GM18502 (cell line): ENCODE measurements around the gene E2F7.

ENCODE experiments used
- ATAC-seq: cut with Tn5 transposase; IDR thresholded peaks from one replicate; pipeline ENCODE4 v1.9.1; 2021; ENCODE audit warnings: mild to moderate bottlenecking; ENCODE audit not compliant: unreplicated experiment, poor library complexity

The E2F7 gene

GRCh38 chr12:77070800-77071449 is 5.6 kb upstream of the E2F7 start:
- ATAC-seq: peak; percentile 0

- ATAC-seq: peak; percentile 45
Measured at GRCh38 chr12:77070382-77070781, 5.0 kb upstream of the E2F7 start.

GRCh38 chr12:77064896-77065360 is 441 bp downstream of the E2F7 start:
- ATAC-seq: peak; percentile 7

- ATAC-seq: peak; percentile 41
Measured at GRCh38 chr12:77062846-77063461, 2.4 kb downstream of the E2F7 start.

DNA sequence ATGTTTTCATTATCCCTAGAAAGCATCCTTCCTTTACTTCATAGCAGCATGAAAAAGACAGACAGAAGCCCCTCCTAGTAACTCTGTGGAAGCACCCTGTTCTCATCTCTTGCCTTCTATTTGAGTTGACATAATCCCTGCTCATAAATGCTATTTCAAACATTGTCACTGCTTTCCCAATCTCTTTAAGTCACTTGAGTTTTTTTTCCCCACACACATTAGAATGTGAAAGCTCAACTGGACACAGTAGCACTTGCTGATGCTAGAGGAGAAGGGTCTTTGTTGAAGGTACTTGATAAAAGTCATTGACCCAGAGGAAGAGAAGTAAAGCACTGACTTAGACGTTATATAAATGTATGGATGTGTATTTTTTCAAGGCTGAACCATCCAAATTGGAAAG is 3.0 kb downstream of the E2F7 start:
- no peak for ATAC-seq

DNA sequence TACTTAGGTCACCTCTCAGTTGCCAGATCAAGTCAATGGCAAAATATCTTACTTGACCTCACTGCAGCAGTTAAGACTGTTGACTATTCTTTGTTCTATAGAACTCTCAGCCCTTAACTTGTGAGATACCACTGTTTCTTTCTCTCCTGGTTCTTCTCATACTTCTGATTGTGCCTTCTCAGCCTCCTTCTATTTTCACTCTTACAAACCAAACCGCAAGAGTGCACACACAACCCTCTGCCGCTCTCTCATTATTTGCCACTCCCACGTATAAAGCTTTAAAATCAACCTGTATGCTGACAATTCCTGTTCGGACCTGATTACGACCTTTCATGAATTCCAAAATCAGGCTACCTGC is 4.5 kb downstream of the E2F7 start:
- ATAC-seq: peak; percentile 38

- peak; percentile 72 for ATAC-seq
Measured at GRCh38 chr12:77060136-77060882, 5.1 kb downstream of the E2F7 start.

DNA sequence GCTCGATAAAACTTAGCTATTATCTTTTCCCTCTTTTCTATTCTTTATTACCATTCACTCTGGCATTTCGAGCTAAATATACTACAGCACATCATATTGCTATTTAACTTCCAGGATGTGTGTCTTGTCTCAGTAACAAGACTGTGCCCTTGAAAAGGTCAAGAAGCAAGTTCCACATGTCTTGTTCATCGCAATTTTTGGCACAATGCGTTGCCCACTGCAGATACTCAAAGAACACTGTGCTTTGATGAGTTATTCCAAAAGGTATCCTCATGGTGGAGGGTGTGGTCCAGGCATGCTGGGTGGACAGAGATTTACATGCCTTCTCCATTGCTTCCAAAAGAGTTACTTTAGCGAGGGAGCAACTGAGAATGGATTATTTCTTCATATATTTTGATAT is 6.6 kb downstream of the E2F7 start:
- ATAC-seq: no peak

- ATAC-seq: no peak
Measured at GRCh38 chr12:77054851-77055250, 10.5 kb downstream of the E2F7 start.

DNA sequence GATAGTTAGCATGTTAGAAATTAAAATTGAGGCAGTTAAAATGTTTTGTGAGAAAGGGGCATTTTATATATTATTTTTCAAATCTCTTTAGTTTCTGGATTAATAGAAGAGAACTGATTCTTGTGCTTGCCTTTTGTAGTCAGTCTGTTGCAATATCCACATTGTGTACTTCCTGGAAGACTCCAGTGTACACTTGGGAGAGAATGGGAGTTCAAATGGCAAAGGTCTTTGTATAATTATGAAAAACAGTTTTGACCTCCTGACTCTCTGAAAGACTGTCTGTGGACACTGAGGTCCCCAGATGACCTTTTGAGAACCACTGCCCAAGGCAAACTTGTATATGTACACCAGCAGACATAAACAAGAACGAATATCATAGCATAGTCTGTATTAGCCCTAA is 12.1 kb downstream of the E2F7 start:
- no peak for ATAC-seq

DNA sequence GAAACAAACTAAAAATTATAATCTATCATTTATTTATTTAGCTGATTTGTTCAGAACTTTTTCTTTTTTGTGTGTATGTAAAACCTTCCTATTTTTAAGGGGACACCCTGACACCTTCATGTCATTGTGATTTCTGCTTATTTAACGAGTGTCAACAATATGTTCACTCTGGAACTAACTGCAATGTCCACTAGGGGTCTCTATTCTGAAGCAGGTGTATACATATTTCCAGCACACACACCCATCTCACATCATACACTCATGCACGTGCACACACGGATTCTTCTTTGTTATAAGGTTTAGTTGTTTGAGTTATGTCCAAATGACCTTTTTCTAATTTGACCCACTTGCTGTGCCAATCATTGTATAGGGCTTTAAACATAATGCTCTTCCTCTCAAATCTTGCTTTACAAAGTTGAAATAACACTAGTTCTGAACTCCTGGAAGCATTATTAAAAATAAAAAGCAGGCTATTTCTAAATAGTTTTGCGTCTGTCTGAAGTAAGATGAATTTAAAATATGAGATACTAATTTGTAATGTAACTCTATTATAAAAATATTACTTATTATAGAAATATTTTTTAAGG is 15.5 kb downstream of the E2F7 start:
- ATAC-seq: peak; percentile 99

DNA sequence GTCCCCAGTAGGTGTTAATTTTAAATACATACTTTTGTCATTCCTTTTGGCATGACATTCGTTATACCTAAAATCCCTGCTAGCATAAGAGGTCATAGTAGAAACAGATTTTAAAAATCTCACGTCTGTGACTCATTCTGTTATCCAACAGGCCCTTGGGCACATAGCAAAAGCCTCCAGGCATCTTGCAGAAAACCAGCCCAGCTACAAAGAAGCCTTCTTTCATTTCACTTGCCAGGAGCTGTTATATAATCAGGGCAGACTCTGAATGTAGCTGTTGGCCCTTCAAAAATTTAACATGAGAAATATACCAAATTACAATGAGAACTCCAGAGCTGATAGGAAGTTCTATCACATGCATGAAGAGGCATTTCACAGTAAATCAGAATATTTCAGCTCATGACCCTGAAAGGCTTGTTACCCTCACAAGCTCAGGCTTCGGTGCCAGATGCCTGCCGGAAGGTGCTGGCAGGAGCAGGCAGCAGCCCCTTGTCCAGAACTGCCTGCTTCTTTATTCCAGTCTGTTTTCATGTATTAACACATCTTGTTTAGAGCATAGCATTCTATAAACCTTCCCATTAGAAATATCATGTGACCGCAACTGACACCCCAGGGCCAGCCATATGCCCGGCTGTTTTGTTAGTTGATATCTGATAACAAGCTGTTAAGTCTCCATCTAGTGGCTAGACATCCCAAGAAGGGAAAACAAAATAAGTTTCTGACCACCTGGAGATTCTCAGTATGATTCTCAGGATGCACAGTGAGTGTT is 17.8 kb downstream of the E2F7 start:
- ATAC-seq: no peak

GRCh38 chr12:77046468-77046867 is 18.9 kb downstream of the E2F7 start:
- no peak for ATAC-seq

DNA sequence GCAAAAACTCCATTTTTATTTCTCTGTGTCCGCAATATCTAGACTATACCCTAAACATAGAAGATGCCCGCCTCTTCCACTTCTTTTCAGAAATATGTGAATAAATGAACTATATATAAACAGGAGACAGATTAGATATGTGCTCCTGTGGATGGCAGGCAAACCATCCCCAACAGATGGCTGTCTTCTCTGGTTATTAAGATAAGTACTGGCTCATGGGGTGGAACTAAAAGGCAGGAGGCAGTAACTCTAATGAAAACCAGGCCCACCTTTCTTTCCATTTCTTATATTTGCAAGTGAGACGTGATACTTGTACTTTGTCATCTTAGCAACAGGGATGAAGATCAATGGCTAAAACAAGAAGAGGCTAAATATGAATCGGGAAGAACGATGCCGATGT is 20.2 kb downstream of the E2F7 start:
- no peak for ATAC-seq

GRCh38 chr12:77044721-77045120 is 20.6 kb downstream of the E2F7 start:
- no peak for ATAC-seq

- ATAC-seq: peak; percentile 53
Measured at GRCh38 chr12:77042833-77043232, 22.5 kb downstream of the E2F7 start.

GRCh38 chr12:77040231-77040630 is 25.1 kb downstream of the E2F7 start:
- ATAC-seq: no peak

GRCh38 chr12:77035226-77035625 is 30.1 kb downstream of the E2F7 start:
- no peak for ATAC-seq

GRCh38 chr12:77033658-77034536 is 31.5 kb downstream of the E2F7 start:
- ATAC-seq: no peak

- no peak for ATAC-seq
Measured at GRCh38 chr12:77032406-77032805, 33.0 kb downstream of the E2F7 start.
